Activated CD4-positive, alpha-beta memory T cell treated with anti-CD3 and anti-CD28 coated beads, Interleukin-2, amount 10 ng/mL, durations not matched to agents 7 days and 5 days (primary cell): ENCODE results near the gene LRCH4. TPM values are rescaled to one million over a fixed set of nuclear protein-coding genes. Genes with fewer than 3 reads are reported as not detected.
"Not testable (repeated sequence)": the region's sequence is repeated elsewhere in the genome, so short reads cannot be mapped to it uniquely, and the experiment has no call there.

ENCODE experiments used
- CTCF ChIA-PET: fragments of 350-600 bp; sonication (Branson Sonifier 250); formaldehyde crosslinking; loops from one replicate; lab custom pipeline; 2021; ENCODE audit warnings: antibody characterized with exemption, inconsistent platforms; lab: Charles Lee
- POLR2A ChIA-PET: fragments of 350-600 bp; sonication (Branson Sonifier 250); formaldehyde crosslinking; loops from one replicate; lab custom pipeline; 2021; ENCODE audit warnings: antibody characterized with exemption; lab: Charles Lee
- DNase-seq: peaks from one replicate; pipeline ENCODE4 v3.0.0-alpha.2; 2020
- H3K27ac Mint-ChIP-seq: one replicate; pipeline ENCODE4 v1.8.0; 2021; ENCODE audit warnings: mild to moderate bottlenecking, mixed read lengths
- H3K27me3 Mint-ChIP-seq: one replicate; pipeline ENCODE4 v1.8.0; 2021; ENCODE audit warnings: mixed read lengths
- H3K36me3 Mint-ChIP-seq: one replicate; pipeline ENCODE4 v1.8.0; 2021; ENCODE audit warnings: low read depth, mixed read lengths
- H3K4me1 Mint-ChIP-seq: one replicate; pipeline ENCODE4 v1.8.0; 2021; ENCODE audit warnings: mixed read lengths
- H3K4me3 Mint-ChIP-seq: one replicate; pipeline ENCODE4 v1.8.0; 2021; ENCODE audit warnings: mild to moderate bottlenecking, mixed read lengths
- H3K9me3 Mint-ChIP-seq: one replicate; pipeline ENCODE4 v1.8.0; 2021; ENCODE audit warnings: mixed read lengths
- total RNA-seq, 2 experiments: library from RNA; stranded (reverse); gene quantifications; one replicate each; pipeline ENCODE4 v1.2.3, GENCODE V29; 2021

LRCH4 gene
- total RNA-seq, 2 experiments from 2014 or later: 199 to 204 TPM

DNA sequence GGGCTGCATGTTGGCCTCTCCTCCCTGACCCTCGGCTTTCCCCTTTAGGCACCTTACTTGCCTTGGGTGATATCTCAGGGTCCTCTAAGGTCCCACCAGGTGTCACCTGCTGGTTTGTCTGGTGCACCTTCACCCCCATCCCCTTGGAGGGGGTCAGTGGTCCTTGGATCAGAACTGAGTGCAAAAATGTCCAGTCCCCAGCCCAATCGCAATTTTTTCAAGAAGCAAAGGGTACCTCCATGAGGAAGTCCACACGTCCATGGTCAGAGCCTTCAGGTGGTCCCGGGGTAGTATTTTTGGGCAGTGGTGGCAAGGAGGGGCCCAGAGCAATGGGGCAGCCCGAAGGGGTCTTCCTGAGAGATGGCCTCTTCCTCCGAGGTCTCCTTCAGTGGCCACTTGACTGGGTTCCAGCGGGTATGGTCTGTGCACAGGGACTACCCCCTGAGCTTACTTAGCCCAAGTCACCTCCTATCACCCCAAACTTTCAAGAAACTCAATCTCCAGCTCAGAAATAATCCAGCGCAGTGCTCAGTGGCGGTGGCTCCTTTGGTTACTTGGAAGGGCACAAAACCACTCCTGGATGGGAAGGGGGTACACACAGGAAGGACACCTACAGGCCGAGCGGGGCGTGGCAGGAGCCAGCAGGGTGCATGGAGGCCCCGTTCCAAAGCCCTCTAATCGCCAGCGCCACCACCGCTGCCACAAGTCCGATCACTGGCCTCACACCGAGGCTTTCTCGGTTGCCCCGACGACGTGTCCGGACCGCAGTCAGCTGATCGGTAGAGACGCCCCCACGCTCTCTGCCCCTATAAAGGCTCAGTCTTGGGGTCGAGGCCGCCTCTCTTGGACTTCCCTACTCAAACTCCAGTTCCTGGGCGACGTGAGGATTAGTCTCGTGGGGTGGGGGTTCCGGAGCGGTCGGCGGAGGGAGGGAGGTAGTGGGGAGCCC is 16.8 kb downstream of the LRCH4 start:
- ChIA-PET POLR2A (interaction anchor here (0.7 to 1.8 kb wide), 7 partner anchors 14 to 136 kb away, joined by 3 to 10 read pairs (median 4); partner anchors contain the start of genes AGFG2, FBXO24, LRCH4 and POP7), CTCF (interaction anchor here (0.7 to 1.6 kb wide), 4 partner anchors 9 to 137 kb away, joined by 3 to 8 read pairs (median 4); partner anchors contain the start of genes FBXO24, LRCH4 and POP7)
- peak; percentile 54 for DNase-seq
- Mint-ChIP-seq H3K27ac (peak overlapping the region; percentile 32), H3K27me3 (no peaks in the 10 kb centered on the region), H3K4me1 (peaks cover 45% of the 10 kb centered on the region), H3K36me3 (peaks cover 9% of the 10 kb centered on the region), H3K9me3 (no peaks in the 10 kb centered on the region), H3K4me3 (peak overlapping the region; percentile 21)

DNA sequence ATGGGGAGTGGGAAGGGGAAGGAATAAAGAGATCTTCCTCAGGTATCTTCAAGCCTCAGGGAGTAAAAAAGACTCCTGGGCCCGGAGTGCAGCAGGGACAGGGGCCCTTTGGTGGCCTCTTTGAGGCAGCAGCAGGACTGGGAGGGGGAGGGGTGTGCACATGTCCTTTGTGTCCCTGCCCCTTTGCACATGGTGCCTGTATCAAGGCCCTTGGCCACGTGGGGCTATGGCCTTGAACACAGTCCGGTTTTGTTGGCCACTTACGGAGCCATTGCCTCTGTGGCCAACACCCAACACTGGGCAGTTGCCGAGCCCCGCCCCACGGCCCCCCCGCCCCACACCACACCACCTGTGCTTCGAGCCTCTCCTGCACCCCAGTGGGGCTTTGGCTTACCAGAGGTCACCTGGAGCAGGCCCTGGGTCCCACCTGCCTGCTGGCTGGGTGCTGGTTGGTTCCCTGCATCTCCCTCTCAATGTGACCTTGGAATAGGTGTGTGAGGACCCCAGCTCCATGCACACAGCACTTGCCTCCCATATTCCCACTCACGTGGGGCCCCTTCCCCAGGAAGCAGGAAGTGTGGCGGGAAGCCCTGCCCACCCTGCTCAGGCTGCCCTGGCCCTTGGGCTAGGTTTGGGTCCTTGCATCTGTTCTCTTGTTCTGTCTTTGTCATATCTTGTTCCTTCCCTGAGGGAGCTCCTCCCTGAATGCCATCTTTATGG is 17.6 kb downstream of the LRCH4 start:
- POLR2A ChIA-PET: interaction anchor here (0.7 to 2.0 kb wide), 9 partner anchors 15 to 137 kb away, joined by 3 to 10 read pairs (median 5); partner anchors contain the start of genes AGFG2, FBXO24, LRCH4 and POP7
- CTCF ChIA-PET: interaction anchor here (0.7 to 1.6 kb wide), 5 partner anchors 8 to 137 kb away, joined by 3 to 8 read pairs (median 5); partner anchors contain the start of genes FBXO24, LRCH4 and POP7
- Mint-ChIP-seq H3K27me3 (no peaks in the 10 kb centered on the region), H3K9me3 (no peaks in the 10 kb centered on the region), H3K36me3 (peaks cover 14% of the 10 kb centered on the region), H3K4me3 (no peak overlapping the region), H3K4me1 (peaks cover 50% of the 10 kb centered on the region), H3K27ac (peak overlapping the region; percentile 40)
- DNase-seq: no peak

DNA sequence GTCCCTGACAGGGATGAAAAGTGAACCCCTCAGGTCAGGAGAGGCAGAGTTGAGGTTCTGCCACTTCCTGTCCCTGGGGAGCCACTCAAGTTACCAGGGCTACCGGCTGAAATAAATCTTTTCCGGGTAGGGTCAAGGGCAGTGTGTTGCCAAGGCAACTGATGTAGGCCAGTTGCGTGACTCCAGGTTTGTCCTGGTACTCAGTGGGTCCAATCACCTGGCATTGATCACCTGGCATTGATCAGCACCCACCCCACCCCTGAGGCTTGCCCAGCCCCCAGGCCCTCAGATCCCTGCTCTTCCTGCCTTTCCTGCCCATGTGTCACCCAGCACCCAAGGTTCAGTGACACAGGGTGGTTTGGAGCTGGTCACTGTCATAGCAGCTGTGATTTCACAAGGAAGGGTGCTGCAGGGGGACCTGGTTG is 18.2 kb downstream of the LRCH4 start:
- Mint-ChIP-seq H3K4me3 (no peak overlapping the region), H3K9me3 (no peaks in the 10 kb centered on the region), H3K27me3 (no peaks in the 10 kb centered on the region), H3K27ac (peak overlapping the region; percentile 40), H3K4me1 (peaks cover 50% of the 10 kb centered on the region), H3K36me3 (peaks cover 17% of the 10 kb centered on the region)
- no peak for DNase-seq
- CTCF ChIA-PET: interaction anchor here (1.5 kb wide), 1 partner anchor 138 kb away, joined by 6 read pairs; the partner anchor contains the start of gene POP7
- POLR2A ChIA-PET: interaction anchor here (1.0 to 2.0 kb wide), 7 partner anchors 16 to 112 kb away, joined by 3 to 7 read pairs (median 4); partner anchors contain the start of genes AGFG2, FBXO24, LRCH4 and TSC22D4

DNA sequence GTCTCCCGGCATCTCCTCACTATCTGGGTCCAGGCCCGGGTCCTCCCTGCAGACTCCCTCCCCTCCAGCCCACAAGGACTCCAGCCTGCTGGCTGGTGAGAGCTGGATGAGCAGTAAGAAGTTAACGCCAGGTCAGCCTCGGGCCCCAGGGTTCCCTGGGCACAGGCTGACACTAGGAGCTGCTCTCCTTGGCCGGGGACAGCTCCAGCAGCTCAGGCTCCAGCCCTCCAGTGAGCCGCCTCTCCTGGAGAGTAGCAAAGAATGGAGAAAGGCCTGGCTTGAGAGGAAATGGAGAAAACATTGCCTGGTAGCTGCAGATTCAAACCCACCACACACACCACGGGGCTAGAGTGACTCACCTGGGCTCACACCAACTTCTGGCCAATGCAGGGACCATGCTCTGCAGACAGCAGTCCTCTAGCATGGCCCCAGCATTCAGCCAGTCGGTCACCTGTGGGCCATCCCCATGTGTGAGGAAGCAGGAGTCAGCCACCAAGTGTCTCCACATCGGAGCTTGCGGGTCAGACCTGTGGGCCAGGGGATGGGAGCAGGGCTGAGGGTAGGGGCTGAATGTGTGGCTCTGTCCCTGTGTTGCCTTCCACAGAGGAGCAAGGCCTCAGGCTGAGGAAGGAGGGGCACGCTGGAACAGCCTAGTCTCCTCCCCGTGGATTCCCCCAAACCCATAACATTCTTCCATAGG is 18.7 kb downstream of the LRCH4 start:
- Mint-ChIP-seq H3K9me3 (no peaks in the 10 kb centered on the region), H3K27me3 (no peaks in the 10 kb centered on the region), H3K4me1 (peaks cover 50% of the 10 kb centered on the region), H3K36me3 (peaks cover 21% of the 10 kb centered on the region), H3K4me3 (no peak overlapping the region), H3K27ac (peak overlapping the region; percentile 16)
- ChIA-PET CTCF (interaction anchor here (1.5 kb wide), 1 partner anchor 139 kb away, joined by 6 read pairs; the partner anchor contains the start of gene POP7), POLR2A (interaction anchor here (0.9 to 2.0 kb wide), 9 partner anchors 14 to 113 kb away, joined by 3 to 7 read pairs (median 4); partner anchors contain the start of genes AGFG2, FBXO24, LRCH4 and TSC22D4)
- no peak for DNase-seq

DNA sequence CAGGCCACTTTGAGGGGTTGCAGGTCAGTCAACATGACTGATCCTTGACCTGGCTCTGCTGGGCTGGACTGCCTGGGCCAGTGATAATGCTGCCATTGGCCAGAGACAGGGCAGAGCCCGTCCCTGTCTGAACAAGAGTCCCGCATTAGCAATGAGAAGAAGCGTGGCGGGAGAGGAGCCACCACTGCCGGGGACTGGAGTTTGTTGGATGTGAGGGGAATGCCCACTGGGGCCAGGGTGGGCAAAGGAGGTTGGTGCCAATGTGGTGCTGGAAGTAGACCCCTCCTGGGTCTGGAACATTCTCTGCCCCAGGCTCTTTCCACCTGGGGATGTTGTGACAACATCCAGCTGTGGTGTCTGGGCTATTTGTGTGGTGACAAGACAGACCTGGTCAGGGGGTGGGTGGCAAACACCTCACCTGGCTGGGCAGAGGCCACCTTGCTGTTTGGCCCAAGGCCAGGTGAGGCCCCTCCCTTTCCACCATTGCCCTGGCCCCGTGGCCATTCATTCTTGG is 19.9 kb downstream of the LRCH4 start:
- CTCF ChIA-PET: interaction anchor here (1.0 to 11.1 kb wide), 8 partner anchors 20 to 139 kb away, joined by 5 to 144 read pairs (median 6); partner anchors contain the start of genes FBXO24, GIGYF1, LRCH4 and POP7
- Mint-ChIP-seq H3K4me1 (peaks cover 41% of the 10 kb centered on the region), H3K9me3 (no peaks in the 10 kb centered on the region), H3K4me3 (no peak overlapping the region), H3K27me3 (no peaks in the 10 kb centered on the region), H3K36me3 (peaks cover 19% of the 10 kb centered on the region), H3K27ac (no peak overlapping the region)
- POLR2A ChIA-PET: interaction anchor here (0.6 to 2.0 kb wide), 7 partner anchors 15 to 91 kb away, joined by 3 to 7 read pairs (median 4); partner anchors contain the start of genes AGFG2, FBXO24 and LRCH4
- no peak for DNase-seq

DNA sequence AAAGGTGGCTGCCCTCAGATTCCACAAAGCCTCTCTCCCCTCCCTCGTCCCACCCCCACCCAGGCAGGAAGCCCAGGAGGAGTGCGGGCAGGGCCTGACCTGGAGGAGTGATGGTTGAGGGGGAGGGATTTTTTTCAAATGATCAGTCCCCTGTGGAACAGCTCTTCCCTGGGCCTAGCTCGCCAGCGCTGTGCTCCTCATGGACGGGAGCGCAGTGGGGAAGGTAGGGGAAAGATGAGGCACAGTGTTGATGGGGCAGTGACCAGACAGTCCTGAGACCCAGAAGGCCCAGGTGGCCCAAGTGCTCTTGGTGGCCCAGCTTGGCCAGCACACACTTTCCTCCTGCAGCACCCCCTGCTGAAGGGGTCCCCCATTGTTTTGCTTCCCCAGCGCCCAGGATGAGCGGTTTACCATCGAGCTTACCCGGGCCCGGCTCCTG is 20.8 kb downstream of the LRCH4 start:
- CTCF ChIA-PET: interaction anchor here (0.6 to 11.1 kb wide), 14 partner anchors 10 to 285 kb away, joined by 3 to 144 read pairs (median 6); partner anchors contain the start of genes AGFG2, FBXO24, GIGYF1 and LRCH4
- Mint-ChIP-seq H3K27me3 (no peaks in the 10 kb centered on the region), H3K27ac (no peak overlapping the region), H3K36me3 (peaks cover 23% of the 10 kb centered on the region), H3K4me1 (peaks cover 34% of the 10 kb centered on the region), H3K9me3 (no peaks in the 10 kb centered on the region), H3K4me3 (no peak overlapping the region)
- POLR2A ChIA-PET: interaction anchor here (0.6 to 2.6 kb wide), 5 partner anchors 18 to 140 kb away, joined by 3 to 12 read pairs (median 3); partner anchors contain the start of genes FBXO24, LRCH4 and POP7
- DNase-seq: no peak

DNA sequence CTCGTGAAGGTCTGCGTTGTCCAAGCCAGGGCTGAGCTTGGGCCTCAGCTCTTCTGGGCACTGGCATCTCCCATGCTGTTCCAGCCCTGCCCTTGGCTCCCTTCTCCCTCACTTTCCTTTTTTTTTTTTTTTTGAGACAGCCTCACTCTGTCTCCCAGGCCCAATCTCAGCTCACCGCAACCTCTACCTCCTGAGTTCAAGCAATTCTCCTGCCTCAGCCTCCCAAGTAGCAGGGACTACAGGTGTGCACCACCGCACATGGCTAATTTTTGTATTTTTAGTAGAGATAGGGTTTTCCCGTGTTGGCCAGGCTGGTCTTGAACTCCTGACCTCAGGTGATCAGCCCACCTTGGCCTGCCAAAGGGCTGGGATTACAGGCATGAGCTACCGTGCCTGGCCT is 21.5 kb downstream of the LRCH4 start:
- Mint-ChIP-seq H3K36me3 (peaks cover 25% of the 10 kb centered on the region), H3K4me1 (peaks cover 30% of the 10 kb centered on the region)
- ChIA-PET CTCF (interaction anchor here (0.6 to 11.1 kb wide), 21 partner anchors 9 to 286 kb away, joined by 3 to 144 read pairs (median 4); partner anchors contain the start of genes AGFG2, FBXO24, GIGYF1 and LRCH4), POLR2A (interaction anchor here (1.0 to 2.6 kb wide), 5 partner anchors 19 to 141 kb away, joined by 3 to 12 read pairs (median 3); partner anchors contain the start of genes FBXO24, LRCH4 and POP7)
- not testable (repeated sequence) for DNase-seq, H3K9me3 Mint-ChIP-seq, H3K27me3 Mint-ChIP-seq, H3K27ac Mint-ChIP-seq, H3K4me3 Mint-ChIP-seq

DNA sequence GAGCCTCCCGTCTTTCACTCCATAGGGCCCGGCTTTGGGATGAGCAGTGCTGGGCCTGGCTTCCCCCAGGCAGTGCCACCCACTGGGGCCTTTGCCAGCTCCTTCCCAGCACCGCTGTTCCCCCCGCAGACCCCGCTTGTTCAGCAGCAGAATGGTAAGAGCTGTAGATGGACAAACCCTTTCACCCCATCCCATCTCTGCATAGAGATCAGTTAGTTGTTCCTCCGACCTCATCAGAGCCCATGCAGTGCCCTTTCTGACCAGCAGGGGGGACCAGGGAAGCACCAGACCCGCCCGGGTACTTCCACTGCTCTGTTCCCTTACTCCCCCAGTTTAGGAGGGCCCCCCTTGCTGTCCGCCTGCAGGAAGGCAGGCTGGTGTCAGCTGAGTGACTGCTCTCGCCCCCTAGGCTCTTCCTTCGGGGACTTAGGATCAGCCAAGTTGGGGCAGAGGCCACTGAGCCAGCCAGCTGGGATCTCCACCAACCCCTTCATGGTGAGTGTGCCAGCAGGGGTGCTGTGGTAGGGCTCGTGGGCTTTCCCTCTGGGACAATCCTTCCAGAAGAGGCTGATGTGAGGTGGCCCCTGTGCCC is 22.0 kb downstream of the LRCH4 start:
- CTCF ChIA-PET: interaction anchor here (0.7 to 11.1 kb wide), 21 partner anchors 9 to 287 kb away, joined by 3 to 144 read pairs (median 4); partner anchors contain the start of genes AGFG2, FBXO24, GIGYF1 and LRCH4
- Mint-ChIP-seq H3K4me3 (no peak overlapping the region), H3K9me3 (no peaks in the 10 kb centered on the region), H3K27me3 (no peaks in the 10 kb centered on the region), H3K27ac (peak overlapping the region; percentile 49), H3K4me1 (peaks cover 28% of the 10 kb centered on the region), H3K36me3 (peaks cover 25% of the 10 kb centered on the region)
- POLR2A ChIA-PET: interaction anchor here (0.8 to 2.6 kb wide), 5 partner anchors 19 to 141 kb away, joined by 3 to 12 read pairs (median 4); partner anchors contain the start of genes FBXO24, LRCH4 and POP7
- DNase-seq: peak; percentile 83

DNA sequence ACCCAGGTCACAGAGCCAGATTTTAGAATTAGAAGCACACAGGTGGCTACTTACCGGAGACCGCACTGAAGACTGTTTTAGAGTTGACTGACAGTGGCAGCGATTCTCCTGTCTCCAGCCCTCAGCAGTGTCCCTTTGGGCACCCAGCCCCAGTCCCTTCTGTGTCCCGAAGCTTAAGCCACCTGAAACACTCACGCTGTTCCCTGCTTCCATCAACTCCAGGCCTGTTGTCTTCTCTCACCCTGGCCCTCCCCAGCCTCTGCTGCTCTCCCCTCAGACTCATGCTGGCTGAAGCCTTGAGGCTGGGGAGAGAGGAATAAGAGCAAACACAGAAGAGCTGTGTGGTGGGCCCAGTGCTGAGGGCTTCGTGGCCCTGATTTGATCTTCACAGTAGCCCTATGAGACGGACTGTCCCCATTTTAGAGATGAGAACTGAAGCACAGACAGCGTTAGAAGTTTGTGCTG is 22.8 kb downstream of the LRCH4 start:
- peaks cover 22% of the 10 kb centered on the region for H3K4me1 Mint-ChIP-seq
- ChIA-PET CTCF (interaction anchor here (0.8 to 11.1 kb wide), 12 partner anchors 8 to 163 kb away, joined by 3 to 144 read pairs (median 6); partner anchors contain the start of genes AGFG2, FBXO24, GIGYF1 and LRCH4), POLR2A (interaction anchor here (0.8 to 2.6 kb wide), 2 partner anchors 23 to 85 kb away, joined by 4 to 12 read pairs; partner anchors contain the start of genes FBXO24 and LRCH4)
- H3K27me3 Mint-ChIP-seq: no peaks in the 10 kb centered on the region
- no peaks in the 10 kb centered on the region for H3K9me3 Mint-ChIP-seq
- peaks cover 25% of the 10 kb centered on the region for H3K36me3 Mint-ChIP-seq
- no peak overlapping the region for H3K4me3 Mint-ChIP-seq
- no peak overlapping the region for H3K27ac Mint-ChIP-seq
- DNase-seq: no peak

DNA sequence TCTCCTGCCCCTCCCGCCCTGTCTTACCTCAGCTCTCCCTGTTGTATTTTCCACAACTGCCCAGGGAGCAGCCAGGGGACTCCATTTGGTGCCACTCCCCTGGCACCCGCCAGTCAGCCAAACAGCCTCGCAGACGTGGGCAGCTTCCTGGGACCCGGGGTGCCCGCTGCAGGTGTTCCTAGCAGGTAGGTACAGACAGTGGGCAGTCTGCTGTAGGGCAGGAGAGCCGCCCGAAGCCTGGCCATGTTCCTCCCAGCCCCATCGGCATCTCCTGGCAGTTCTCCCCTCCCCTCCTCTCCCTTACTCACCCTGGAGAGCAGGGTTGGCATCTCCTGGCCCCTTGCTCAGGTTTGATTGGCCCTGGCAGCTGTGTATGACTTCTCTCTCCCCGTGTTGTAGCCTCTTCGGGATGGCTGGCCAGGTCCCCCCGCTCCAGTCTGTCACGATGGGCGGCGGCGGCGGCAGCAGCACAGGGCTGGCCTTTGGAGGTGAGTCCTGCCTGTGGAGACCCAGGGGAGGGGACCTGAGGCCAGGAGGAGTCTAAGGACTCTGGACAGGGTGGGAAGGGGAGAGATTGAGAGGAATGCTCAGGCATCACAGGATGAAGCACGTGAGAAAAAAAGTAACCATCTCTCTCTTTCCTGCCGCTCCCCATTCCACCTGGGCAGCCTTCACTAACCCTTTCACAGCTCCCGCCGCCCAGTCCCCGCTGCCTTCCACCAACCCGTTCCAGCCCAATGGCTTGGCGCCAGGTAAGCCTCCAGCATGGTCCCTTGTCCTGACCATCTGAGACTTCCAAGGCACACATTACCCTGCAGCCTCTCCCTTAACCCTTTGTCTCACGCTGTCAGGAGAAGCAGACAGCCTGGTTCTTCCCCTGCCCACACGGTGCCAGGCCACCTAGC is 23.5 kb downstream of the LRCH4 start:
- H3K4me1 Mint-ChIP-seq: peaks cover 15% of the 10 kb centered on the region
- CTCF ChIA-PET: interaction anchor here (0.9 to 11.1 kb wide), 4 partner anchors 16 to 130 kb away, joined by 3 to 144 read pairs (median 18); partner anchors contain the start of gene GIGYF1
- H3K4me3 Mint-ChIP-seq: no peak overlapping the region
- no peak for DNase-seq
- POLR2A ChIA-PET: no interaction called here
- H3K27ac Mint-ChIP-seq: no peak overlapping the region
- H3K27me3 Mint-ChIP-seq: no peaks in the 10 kb centered on the region
- H3K36me3 Mint-ChIP-seq: peaks cover 25% of the 10 kb centered on the region
- no peaks in the 10 kb centered on the region for H3K9me3 Mint-ChIP-seq
